ENCODE data around the gene ASIC1.

- TF ChIP-seq CTCF (IDR thresholded peaks at IDR 0.05) (no peak), POLR2A (IDR thresholded peaks at IDR 0.05) (no peak)
These were observed 12.1 kb downstream of the ASIC1 start for GRCh38 chr12:50069539-50069938.
